GM18499 (cell line): Measurements from ENCODE around the gene DIO1.
A peak's percentile ranks its signal among the peaks of the same experiment; 100 is the strongest.

Experiments used
- ATAC-seq: cut with Tn5 transposase; IDR thresholded peaks from one replicate; pipeline ENCODE4 v1.9.1; 2021; ENCODE audit warnings: moderate number of reproducible peaks; ENCODE audit not compliant: insufficient read depth, unreplicated experiment

Gene DIO1

GRCh38 chr1:53938136-53938830 is 44.3 kb downstream of the DIO1 start:
- no peak for ATAC-seq

- ATAC-seq, result no peak
Observed at GRCh38 chr1:53942127-53942957, 48.4 kb downstream of the DIO1 start.

- ATAC-seq, result no peak
Observed at GRCh38 chr1:53943090-53943489, 49.1 kb downstream of the DIO1 start.

- ATAC-seq, result no peak
Observed at GRCh38 chr1:53943490-53944043, 49.6 kb downstream of the DIO1 start.

- no peak for ATAC-seq
Observed at GRCh38 chr1:53944469-53945182, 50.6 kb downstream of the DIO1 start.

GRCh38 chr1:53945183-53945432 is 51.1 kb downstream of the DIO1 start:
- no peak for ATAC-seq

GRCh38 chr1:53945433-53946251 is 51.7 kb downstream of the DIO1 start, which contains the start of gene IFT25:
IFT25 (minus strand) TSS chr1:53945699; CDS start chr1:53940082, 5,617 bp downstream.
- ATAC-seq, result peak; percentile 55

- ATAC-seq, result no peak
Observed at GRCh38 chr1:53946252-53947171, 52.5 kb downstream of the DIO1 start, which contains the start of gene LRRC42. LRRC42 (plus strand) TSS chr1:53946350; CDS start chr1:53952000, 5,650 bp downstream.

GRCh38 chr1:53947172-53947907 is 53.4 kb downstream of the DIO1 start:
- ATAC-seq, result no peak

- no peak for ATAC-seq
Observed at GRCh38 chr1:53948291-53948690, 54.3 kb downstream of the DIO1 start.

GRCh38 chr1:53949023-53949990 is 55.3 kb downstream of the DIO1 start:
- ATAC-seq, result no peak

- ATAC-seq, result no peak
Observed at GRCh38 chr1:53951697-53952096, 57.7 kb downstream of the DIO1 start.

- no peak for ATAC-seq
Observed at GRCh38 chr1:53954128-53954527, 60.1 kb downstream of the DIO1 start.

- ATAC-seq, result no peak
Observed at GRCh38 chr1:53956308-53957168, 62.6 kb downstream of the DIO1 start.

GRCh38 chr1:53957194-53957818 is 63.3 kb downstream of the DIO1 start:
- ATAC-seq, result no peak
